Astrocyte (in vitro differentiated cells and primary cell): ENCODE measurements around the gene ATP9A.

Experiments used
- EZH2 ChIP-seq: IDR thresholded peaks from 2 replicates; pipeline ENCODE4 v1.6.1; 2012; ENCODE audit warnings: mild to moderate bottlenecking, low read length, inconsistent platforms; ENCODE audit not compliant: insufficient read depth
- TF ChIP-seq, protein P1 (sequence below): IDR thresholded peaks from 2 replicates; pipeline ENCODE4 v1.5.1; 2011; ENCODE audit warnings: low read depth, mild to moderate bottlenecking, inconsistent platforms, low read length, moderate library complexity; ENCODE audit not compliant: insufficient read depth

DNA sequence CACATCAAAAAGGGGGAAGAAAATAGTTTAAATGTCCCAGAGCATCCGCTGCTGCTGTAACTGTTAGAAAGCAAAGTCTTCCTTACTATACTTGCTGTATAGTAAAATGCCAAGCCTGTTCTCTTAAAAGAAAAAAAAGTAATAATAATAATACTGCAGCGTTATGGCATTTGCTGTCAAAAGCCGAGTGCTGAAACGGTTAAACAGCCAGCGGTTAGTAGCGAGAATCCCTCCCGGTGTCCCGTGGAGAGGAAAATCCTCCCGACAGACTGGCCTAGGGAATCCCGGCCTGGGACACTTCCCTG, 206.2 kb downstream of the ATP9A start:
- no peak for TF ChIP-seq EZH2
- TF ChIP-seq, protein P1, sequence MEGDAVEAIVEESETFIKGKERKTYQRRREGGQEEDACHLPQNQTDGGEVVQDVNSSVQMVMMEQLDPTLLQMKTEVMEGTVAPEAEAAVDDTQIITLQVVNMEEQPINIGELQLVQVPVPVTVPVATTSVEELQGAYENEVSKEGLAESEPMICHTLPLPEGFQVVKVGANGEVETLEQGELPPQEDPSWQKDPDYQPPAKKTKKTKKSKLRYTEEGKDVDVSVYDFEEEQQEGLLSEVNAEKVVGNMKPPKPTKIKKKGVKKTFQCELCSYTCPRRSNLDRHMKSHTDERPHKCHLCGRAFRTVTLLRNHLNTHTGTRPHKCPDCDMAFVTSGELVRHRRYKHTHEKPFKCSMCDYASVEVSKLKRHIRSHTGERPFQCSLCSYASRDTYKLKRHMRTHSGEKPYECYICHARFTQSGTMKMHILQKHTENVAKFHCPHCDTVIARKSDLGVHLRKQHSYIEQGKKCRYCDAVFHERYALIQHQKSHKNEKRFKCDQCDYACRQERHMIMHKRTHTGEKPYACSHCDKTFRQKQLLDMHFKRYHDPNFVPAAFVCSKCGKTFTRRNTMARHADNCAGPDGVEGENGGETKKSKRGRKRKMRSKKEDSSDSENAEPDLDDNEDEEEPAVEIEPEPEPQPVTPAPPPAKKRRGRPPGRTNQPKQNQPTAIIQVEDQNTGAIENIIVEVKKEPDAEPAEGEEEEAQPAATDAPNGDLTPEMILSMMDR: no peak
